Panc1 (cell line): Measurements from ENCODE around the gene CTNND2. TPM values are rescaled to one million over a fixed set of nuclear protein-coding genes. Genes with fewer than 3 reads are reported as not detected.

Experiments
- ATAC-seq: fragments of 200-7000 bp; cut with Tn5 transposase; 2 replicates; pipeline ENCODE4 v1.9.1; 2020; ENCODE audit warnings: mild to moderate bottlenecking, moderate library complexity
- BruUV-seq: library from RNA; stranded (reverse); fragments of 400-500 nt; replicated peaks from 2 replicates; lab custom pipeline; 2021; lab: Mats Ljungman, UMichigan
- CTCF ChIA-PET: fragments of 300-600 bp; sonication (Branson Sonifier 250); formaldehyde crosslinking; loops from one replicate; lab custom pipeline; 2022; ENCODE audit warnings: antibody characterized with exemption; lab: Charles Lee
- POLR2A ChIA-PET: fragments of 300-600 bp; sonication (Branson Sonifier 250); formaldehyde crosslinking; loops from one replicate; lab custom pipeline; 2022; ENCODE audit warnings: antibody characterized with exemption; lab: Charles Lee
- DNase-seq: peaks from one replicate; pipeline ENCODE4 v3.0.0-alpha.2; 2010; ENCODE audit warnings: low read depth, low spot score
- H3K27ac ChIP-seq: 2 replicates; pipeline ENCODE4 v1.5.1; 2011; ENCODE audit warnings: mild to moderate bottlenecking, low read length, inconsistent platforms
- H3K27me3 ChIP-seq: fragments of 200-500 bp; sonication (Bioruptor generic); 2 replicates; pipeline ENCODE4 v1.6.0; 2014; ENCODE audit warnings: low read length, inconsistent platforms; ENCODE audit not compliant: control insufficient read depth, insufficient read depth
- H3K36me3 ChIP-seq: fragments of 200-500 bp; sonication (Bioruptor generic); 2 replicates; pipeline ENCODE4 v1.5.1; 2014; ENCODE audit warnings: inconsistent platforms, mild to moderate bottlenecking, low read length, moderate library complexity; ENCODE audit not compliant: control insufficient read depth, insufficient read depth
- H3K4me1 ChIP-seq: 2 replicates; pipeline ENCODE4 v1.5.1; 2011; ENCODE audit warnings: inconsistent platforms, mild to moderate bottlenecking, low read length, moderate library complexity; ENCODE audit not compliant: control insufficient read depth, insufficient read depth
- H3K4me3 ChIP-seq, 2 experiments: 2 replicates each; pipeline ENCODE4 v1.5.1; 2011 to 2012; ENCODE audit warnings: low read depth in 2 of 2, low read length in 2 of 2, mild to moderate bottlenecking in 2 of 2, inconsistent platforms in 1 of 2, moderate library complexity in 1 of 2
- H3K9me3 ChIP-seq: fragments of 200-500 bp; sonication (Bioruptor generic); 2 replicates; pipeline ENCODE4 v1.5.1; 2014; ENCODE audit warnings: low read depth, mild to moderate bottlenecking, inconsistent platforms, low read length, moderate library complexity; ENCODE audit not compliant: control insufficient read depth, insufficient read depth
- POLR2AphosphoS5 ChIP-seq: IDR thresholded peaks from 2 replicates; pipeline ENCODE4 v1.6.1; 2012; ENCODE audit warnings: mild to moderate bottlenecking, low read depth, low read length, moderate library complexity
- SIN3A ChIP-seq: IDR thresholded peaks from 2 replicates; pipeline ENCODE4 v1.6.1; 2012; ENCODE audit warnings: low read depth, mild to moderate bottlenecking, low read length, moderate library complexity, borderline replicate concordance; ENCODE audit not compliant: insufficient read depth
- TCF7L2 ChIP-seq: IDR thresholded peaks from 2 replicates; pipeline ENCODE4 v1.6.1; 2011; ENCODE audit warnings: mild to moderate bottlenecking, low read depth, low read length, inconsistent platforms
- in situ Hi-C: cut with HindIII; loops from 2 replicates; pipeline ENCODE4 v1.10.0; 2016; ENCODE audit warnings: low sequenced_read_pairs, low pct_unique_long_range_greater_than_20kb
- intact Hi-C: fragments of 100-400 bp; cut with micrococcal nuclease; formaldehyde crosslinking; loops from one replicate; pipeline ENCODE4 v1.10.0; 2022; ENCODE audit not compliant: unreplicated experiment
- total RNA-seq: library from RNA; stranded (reverse); gene quantifications from one replicate; pipeline ENCODE4 v1.2.1, GENCODE V29; 2021; ENCODE audit not compliant: unreplicated experiment
- TF ChIP-seq, protein P1 (sequence below): fragments of 450-650 bp; IDR thresholded peaks from 2 replicates; pipeline ENCODE4 v1.5.1; 2017; ENCODE audit warnings: mild to moderate bottlenecking
- TF ChIP-seq, protein P2 (sequence below), 2 experiments: IDR thresholded peaks; 2 replicates each; pipeline ENCODE4 v1.6.1; 2011 to 2012; ENCODE audit warnings: low read depth in 2 of 2, control low read depth in 1 of 2, low read length in 1 of 2, mild to moderate bottlenecking in 1 of 2, moderate library complexity in 1 of 2; ENCODE audit not compliant: insufficient read depth in 1 of 2

CTNND2 gene
- total RNA-seq, 1 experiment from 2014 or later: 1.0 TPM

DNA sequence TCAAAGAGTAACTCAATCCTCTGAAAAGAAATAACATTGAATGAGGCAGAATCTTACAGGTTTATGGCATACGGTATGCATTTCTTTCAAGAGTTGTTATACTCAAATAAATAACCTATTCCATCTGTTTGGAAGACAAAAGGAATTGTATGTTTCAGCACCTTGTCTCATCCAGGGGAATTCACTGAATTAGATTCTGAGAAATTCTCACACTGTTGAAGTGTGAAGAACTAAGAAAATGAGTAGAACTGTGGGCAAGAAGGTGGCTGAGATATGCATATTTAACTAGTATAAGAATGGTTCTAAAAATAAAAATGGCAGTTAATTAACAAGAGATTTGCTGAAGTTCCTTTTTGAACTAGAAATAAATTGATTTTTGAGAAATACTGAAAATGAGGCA is 863.9 kb downstream of the CTNND2 start:
- CTCF ChIA-PET: no interaction called here
- in situ Hi-C loops (no loop called here), intact Hi-C loops (no loop called here)
- no peaks in the 10 kb centered on the region for H3K4me1 ChIP-seq
- no peak for ATAC-seq
- TF ChIP-seq, protein P1, sequence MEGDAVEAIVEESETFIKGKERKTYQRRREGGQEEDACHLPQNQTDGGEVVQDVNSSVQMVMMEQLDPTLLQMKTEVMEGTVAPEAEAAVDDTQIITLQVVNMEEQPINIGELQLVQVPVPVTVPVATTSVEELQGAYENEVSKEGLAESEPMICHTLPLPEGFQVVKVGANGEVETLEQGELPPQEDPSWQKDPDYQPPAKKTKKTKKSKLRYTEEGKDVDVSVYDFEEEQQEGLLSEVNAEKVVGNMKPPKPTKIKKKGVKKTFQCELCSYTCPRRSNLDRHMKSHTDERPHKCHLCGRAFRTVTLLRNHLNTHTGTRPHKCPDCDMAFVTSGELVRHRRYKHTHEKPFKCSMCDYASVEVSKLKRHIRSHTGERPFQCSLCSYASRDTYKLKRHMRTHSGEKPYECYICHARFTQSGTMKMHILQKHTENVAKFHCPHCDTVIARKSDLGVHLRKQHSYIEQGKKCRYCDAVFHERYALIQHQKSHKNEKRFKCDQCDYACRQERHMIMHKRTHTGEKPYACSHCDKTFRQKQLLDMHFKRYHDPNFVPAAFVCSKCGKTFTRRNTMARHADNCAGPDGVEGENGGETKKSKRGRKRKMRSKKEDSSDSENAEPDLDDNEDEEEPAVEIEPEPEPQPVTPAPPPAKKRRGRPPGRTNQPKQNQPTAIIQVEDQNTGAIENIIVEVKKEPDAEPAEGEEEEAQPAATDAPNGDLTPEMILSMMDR: no peak
- TF ChIP-seq SIN3A: no peak
- TF ChIP-seq, protein P2, sequence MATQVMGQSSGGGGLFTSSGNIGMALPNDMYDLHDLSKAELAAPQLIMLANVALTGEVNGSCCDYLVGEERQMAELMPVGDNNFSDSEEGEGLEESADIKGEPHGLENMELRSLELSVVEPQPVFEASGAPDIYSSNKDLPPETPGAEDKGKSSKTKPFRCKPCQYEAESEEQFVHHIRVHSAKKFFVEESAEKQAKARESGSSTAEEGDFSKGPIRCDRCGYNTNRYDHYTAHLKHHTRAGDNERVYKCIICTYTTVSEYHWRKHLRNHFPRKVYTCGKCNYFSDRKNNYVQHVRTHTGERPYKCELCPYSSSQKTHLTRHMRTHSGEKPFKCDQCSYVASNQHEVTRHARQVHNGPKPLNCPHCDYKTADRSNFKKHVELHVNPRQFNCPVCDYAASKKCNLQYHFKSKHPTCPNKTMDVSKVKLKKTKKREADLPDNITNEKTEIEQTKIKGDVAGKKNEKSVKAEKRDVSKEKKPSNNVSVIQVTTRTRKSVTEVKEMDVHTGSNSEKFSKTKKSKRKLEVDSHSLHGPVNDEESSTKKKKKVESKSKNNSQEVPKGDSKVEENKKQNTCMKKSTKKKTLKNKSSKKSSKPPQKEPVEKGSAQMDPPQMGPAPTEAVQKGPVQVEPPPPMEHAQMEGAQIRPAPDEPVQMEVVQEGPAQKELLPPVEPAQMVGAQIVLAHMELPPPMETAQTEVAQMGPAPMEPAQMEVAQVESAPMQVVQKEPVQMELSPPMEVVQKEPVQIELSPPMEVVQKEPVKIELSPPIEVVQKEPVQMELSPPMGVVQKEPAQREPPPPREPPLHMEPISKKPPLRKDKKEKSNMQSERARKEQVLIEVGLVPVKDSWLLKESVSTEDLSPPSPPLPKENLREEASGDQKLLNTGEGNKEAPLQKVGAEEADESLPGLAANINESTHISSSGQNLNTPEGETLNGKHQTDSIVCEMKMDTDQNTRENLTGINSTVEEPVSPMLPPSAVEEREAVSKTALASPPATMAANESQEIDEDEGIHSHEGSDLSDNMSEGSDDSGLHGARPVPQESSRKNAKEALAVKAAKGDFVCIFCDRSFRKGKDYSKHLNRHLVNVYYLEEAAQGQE (IDR thresholded peaks at IDR 0.05; ENCODE audit: insufficient read depth in 1 of 2, low read depth in 2 of 2, low read length in 1 of 2): no peak
- TF ChIP-seq POLR2AphosphoS5: no peak
- TF ChIP-seq TCF7L2: no peak
- BruUV-seq: no TSS peak
- H3K27me3 ChIP-seq: peaks cover 10% of the 10 kb centered on the region
- H3K36me3 ChIP-seq: no peaks in the 10 kb centered on the region
- POLR2A ChIA-PET: no interaction called here
- no peak for DNase-seq
- no peaks in the 10 kb centered on the region for H3K9me3 ChIP-seq
- H3K27ac ChIP-seq: no peak overlapping the region
- no peak overlapping the region for H3K4me3 ChIP-seq

DNA sequence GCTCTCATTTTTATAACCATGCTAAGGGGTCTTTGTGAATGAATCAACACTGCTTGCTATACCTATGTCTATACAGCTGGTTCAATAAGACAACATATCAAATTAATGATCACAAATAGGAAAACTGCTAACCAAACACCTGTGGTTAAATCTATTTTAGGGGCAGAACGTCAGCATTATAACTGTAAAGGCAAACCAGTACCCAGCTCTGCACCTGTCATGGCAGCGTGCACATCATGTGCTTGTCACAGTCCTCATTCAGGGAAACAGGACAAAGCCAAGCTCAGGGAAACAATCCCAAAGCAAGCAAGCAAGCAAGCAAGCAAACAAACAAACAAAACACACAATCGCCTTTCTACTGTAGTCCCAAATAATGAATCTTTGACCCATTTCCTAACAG is 865.5 kb downstream of the CTNND2 start:
- ATAC-seq: no peak
- intact Hi-C loops: no loop called here
- Histone ChIP-seq H3K4me3 (no peak overlapping the region), H3K36me3 (no peaks in the 10 kb centered on the region), H3K4me1 (no peaks in the 10 kb centered on the region), H3K27me3 (peaks cover 10% of the 10 kb centered on the region), H3K27ac (no peak overlapping the region), H3K9me3 (no peaks in the 10 kb centered on the region)
- TF ChIP-seq, protein P1: no peak
- TF ChIP-seq POLR2AphosphoS5: no peak
- TF ChIP-seq, protein P2 (IDR thresholded peaks at IDR 0.05; ENCODE audit: insufficient read depth in 1 of 2, low read depth in 2 of 2, low read length in 1 of 2): no peak
- no peak for TF ChIP-seq SIN3A
- TF ChIP-seq TCF7L2: no peak
- POLR2A ChIA-PET: no interaction called here
- CTCF ChIA-PET: no interaction called here
- no TSS peak for BruUV-seq
- DNase-seq: no peak
- in situ Hi-C loops: no loop called here
